Erythroblast (primary cell): Measurements from ENCODE around the gene CFAP54.

ENCODE experiments used
- GATA1 ChIP-seq: IDR thresholded peaks from 2 replicates; pipeline ENCODE4 v1.6.1; 2011; ENCODE audit warnings: low read depth, mild to moderate bottlenecking, control low read depth, low read length, moderate library complexity
- POLR2A ChIP-seq: IDR thresholded peaks from 2 replicates; pipeline ENCODE4 v1.6.1; 2011; ENCODE audit warnings: mild to moderate bottlenecking, low read length

GRCh38 chr12:96749999-96750398 is 260.6 kb downstream of the CFAP54 start:
- no peak for TF ChIP-seq POLR2A
- no peak for TF ChIP-seq GATA1
